Measurements from ENCODE around the gene TRIM62.
A peak's percentile ranks its signal among the peaks of the same experiment; 100 is the strongest.
"Not testable (repeated sequence)": the region's sequence is repeated elsewhere in the genome, so short reads cannot be mapped to it uniquely, and the experiment has no call there.

TRIM62 gene

GRCh38 chr1:33132549-33132948 is 49.3 kb downstream of the TRIM62 start:
- no peak for DNase-seq

DNA sequence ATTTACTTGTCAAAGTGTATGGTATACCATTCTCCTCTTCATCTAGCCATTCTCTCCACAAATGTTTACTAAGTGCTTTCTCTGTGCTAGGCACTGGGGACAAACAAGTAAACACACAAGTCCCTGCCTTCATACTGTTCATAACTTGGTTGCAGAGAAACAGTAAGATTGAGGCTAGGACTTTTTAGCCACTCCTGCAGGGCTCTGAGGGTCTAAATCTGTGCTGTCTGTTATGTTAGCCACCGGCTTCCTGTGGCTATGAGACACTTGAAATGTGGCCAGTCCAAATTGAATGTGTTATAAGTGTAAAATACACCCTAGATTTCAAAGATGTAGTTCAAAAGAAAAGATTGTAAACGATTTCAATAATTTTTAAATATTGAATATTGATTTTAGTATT is 50.7 kb downstream of the TRIM62 start:
- DNase-seq, result no peak

DNA sequence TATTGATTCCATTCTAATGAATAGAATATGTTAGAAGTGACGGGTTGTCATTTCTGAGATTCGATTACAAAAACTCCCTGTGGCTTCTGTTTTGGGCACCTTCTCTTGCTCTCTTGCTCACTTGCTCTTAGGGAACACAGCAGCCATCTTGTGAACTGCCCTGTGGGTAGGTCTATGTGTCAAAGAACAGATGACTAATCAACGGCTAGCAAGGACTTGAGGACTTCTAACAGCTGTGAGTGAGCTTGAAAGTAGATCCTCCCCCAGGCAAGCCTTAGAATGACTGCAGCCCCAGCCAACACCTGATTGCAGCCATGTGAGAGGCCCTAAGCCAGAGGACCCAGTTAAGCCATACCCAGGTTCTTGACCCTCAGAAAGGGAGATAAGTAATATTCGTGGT is 51.5 kb downstream of the TRIM62 start:
- DNase-seq, result no peak

- no peak for DNase-seq
These were observed 53.1 kb downstream of the TRIM62 start for GRCh38 chr1:33128781-33129180.

- peak; percentile 99 for DNase-seq
These were observed 54.6 kb downstream of the TRIM62 start for GRCh38 chr1:33127001-33127823.

- no peak for DNase-seq
These were observed 55.3 kb downstream of the TRIM62 start for GRCh38 chr1:33126411-33127000.

DNA sequence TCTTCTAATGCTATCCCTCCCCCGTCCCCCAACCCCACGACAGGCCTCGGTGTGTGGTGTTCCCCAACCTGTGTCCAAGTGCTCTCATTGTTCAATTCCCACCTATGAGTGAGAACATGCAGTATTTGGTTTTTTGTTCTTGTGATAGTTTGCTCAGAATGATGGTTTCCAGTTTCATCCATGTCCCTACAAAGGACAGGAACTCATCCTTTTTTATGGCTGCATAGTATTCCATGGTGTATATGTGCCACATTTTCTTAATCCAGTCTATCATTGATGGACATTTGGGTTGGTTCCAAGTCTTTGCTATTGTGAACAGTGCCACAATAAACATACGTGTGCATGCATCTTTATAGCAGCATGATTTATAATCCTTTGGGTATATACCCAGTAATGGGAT is 57.2 kb downstream of the TRIM62 start:
- DNase-seq, result not testable (repeated sequence)

DNA sequence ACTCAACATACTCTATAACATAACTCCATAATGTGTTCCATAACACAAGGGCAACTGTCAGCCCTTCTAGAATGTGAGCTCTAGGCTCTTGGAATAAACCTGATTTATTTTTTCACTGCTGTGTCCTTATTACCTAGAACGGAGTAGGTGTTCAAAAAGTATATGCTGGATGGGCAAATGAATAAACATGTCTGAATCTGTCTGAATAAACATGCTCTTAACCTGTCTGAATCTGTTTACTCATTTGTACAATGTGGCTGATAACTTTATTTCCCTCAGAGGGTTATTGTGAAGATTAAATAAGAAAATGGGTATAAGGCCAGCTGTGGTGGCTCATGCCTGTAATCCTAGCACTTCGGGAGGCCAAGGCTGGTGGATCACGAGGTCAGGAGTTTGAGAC is 58.6 kb downstream of the TRIM62 start:
- DNase-seq, result no peak

- DNase-seq, result no peak
These were observed 59.2 kb downstream of the TRIM62 start for GRCh38 chr1:33122483-33123178.

DNA sequence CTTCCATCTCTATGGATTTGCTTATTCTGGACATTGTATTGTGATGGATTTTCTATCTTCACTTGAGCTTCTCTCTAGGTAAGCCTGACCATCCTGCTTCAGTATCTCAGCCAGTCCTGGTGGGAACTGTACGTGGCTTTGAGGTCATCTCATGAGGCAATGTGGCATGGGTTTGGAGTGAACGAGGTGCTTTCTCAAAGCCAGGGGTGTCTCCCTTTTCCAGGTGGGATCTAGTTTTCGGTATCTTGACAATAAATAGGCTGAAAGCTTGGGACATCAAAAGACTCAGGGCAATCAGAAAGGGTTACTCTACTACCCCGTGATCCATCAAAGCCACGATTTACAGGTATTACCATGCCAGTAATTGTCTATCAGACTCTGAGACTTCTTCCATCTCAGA is 60.1 kb downstream of the TRIM62 start:
- no peak for DNase-seq

GRCh38 chr1:33120436-33121231 is 61.2 kb downstream of the TRIM62 start:
- DNase-seq, result no peak

- DNase-seq, result no peak
These were observed 62.2 kb downstream of the TRIM62 start for GRCh38 chr1:33119532-33120217.

DNA sequence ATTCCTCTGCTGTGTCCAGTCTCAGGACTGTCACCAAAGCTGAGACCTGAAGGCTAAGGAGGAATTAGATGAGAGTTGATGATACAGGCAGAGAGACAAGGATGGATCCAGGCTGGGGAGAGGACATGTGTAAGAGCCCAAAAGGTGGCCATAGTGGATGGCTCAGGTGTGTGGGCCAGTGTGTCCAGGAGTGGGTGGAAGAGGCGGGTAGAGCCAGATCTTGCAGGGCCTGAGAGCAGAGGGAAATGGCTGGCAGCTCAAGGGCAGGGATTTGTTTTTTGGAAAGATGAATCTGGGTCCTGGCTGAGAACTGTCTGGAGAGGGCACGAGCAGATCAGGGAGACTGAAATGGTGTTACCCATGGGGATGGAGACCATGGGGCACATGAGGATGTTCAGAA is 62.8 kb downstream of the TRIM62 start:
- DNase-seq, result no peak

- DNase-seq, result no peak
These were observed 63.6 kb downstream of the TRIM62 start for GRCh38 chr1:33118274-33118673.

DNA sequence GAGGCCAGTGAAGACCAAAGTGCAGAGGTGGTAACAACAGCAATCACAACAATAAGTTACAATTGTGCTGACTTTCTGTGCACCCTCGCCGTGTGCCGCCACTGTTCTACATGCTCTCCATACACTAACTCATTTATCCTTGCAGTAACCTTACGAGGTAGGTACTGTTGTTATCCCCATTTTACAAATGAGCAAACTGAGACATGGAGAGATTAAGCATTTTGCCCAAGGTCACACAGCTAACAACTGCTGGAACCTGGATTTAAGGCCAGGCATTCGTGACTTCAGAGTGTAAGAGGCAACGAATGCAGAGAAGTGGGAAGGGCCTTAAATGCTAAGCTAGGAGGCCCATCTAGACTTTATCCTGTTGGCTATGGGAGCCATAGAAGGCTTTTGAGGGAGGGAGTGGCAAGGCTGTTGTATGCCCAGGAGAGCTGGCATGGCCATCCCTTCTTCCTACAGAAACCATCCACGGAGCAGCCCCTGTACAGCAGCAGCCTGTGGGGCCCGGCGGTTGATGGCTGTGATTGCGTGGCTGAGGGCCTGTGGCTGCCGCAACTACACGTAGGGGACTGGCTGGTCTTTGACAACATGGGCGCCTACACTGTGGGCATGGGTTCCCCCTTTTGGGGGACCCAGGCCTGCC is 64.3 kb downstream of the TRIM62 start:
- no peak for DNase-seq

GRCh38 chr1:33111965-33112364 is 69.9 kb downstream of the TRIM62 start:
- DNase-seq, result peak; percentile 34

GRCh38 chr1:33110477-33110876 is 71.4 kb downstream of the TRIM62 start:
- no peak for DNase-seq

DNA sequence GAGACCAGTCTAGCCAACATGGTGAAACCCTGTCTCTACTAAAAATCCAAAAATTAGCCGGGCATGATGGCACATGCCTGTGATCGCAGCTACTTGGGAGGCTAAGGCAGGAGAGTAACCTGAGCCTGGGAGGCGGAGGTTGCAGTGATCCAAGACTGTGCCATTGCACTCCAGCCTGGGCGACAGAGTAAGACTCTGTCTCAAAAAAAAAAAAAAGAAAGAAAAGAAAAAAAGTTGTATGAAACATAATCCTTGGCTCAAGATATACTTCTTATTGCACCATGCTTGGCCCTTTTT is 81.8 kb downstream of the TRIM62 start:
- DNase-seq, result not testable (repeated sequence)

DNA sequence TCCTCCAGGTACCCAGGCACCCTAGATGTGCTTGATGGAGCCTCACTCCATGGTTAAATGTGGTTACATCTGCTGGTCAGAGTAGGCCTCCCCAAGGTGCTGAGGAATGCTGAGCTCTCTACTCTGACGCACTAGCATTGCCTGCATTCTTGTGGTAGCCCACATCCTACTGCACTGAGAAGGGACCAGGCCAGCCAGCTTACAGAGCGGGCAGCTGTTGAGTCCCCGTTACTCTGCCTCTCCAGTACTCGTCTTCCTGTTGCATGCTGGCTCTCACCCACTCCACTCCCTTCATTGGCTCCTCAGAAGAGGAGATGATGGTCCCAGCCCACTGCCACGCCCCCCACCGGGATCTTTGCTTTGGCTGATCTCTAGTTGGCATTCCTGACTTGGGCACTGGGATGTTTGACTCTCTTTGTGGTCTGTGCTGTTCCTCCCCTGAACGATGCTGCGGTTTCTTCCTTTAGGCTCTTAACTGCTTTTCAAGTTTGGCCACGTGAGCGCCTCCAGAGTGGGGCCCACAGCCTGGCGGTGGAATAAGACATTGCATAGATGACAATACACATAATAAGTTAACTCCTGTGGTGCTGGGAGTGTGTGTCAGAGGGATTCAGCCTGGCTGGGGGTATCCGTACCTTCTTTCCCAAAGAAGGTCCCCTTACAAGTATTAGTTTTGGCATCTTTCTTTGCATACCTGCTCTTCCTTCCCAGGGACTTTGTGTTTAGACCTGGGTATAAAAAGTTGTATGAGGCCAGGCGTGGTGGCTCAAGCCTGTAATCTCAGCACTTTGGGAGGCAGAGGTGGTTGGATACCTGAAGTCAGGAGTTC is 82.3 kb downstream of the TRIM62 start:
- peak; percentile 80 for DNase-seq

DNA sequence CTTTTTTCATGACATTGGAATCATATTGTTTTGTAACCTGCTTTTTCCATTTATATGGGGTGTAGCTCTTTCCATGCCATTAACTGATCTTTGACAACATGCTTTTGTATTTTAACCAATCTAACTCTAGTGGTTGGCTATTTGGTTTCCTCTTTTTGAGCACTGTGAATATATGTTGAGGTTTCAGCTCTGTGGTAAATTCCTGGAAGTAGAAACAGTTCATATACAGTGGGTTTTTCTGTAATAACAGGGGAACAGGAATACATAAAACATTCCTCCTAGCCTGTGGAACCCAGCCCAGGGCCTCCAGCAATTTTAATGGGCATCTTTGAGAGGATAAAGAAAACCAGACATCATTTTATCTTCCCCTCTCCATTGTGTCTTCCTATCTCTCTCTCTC is 83.5 kb downstream of the TRIM62 start:
- peak; percentile 33 for DNase-seq

- DNase-seq, result no peak
These were observed 84.1 kb downstream of the TRIM62 start for GRCh38 chr1:33097762-33098161.

Measured in CD4-positive, alpha-beta T cell treated with Interleukin-21 for 1 hour (primary cell).